T-cell (primary cell): Measurements from ENCODE around the gene FGGY. TPM values are rescaled to one million over a fixed set of nuclear protein-coding genes. Genes with fewer than 3 reads are reported as not detected.

Experiments used
- ATAC-seq, 4 experiments: fragments of 200-7000 bp in 3 of 4; fragments of 150-1000 bp in 1 of 4; cut with Tn5 transposase; replicated peaks in 1 of 4; 1 replicate in 3 of 4; 2 replicates in 1 of 4; pipeline ENCODE4 v1.10.0; 2021; ENCODE audit warnings: moderate library complexity in 3 of 4, mild to moderate bottlenecking in 2 of 4, moderate number of reproducible peaks in 1 of 4
- CTCF ChIA-PET, 2 donors: fragments of 300-600 bp; sonication (Branson Sonifier 250); formaldehyde crosslinking; loops; one replicate each; lab custom pipeline; 2022; ENCODE audit warnings: antibody characterized with exemption in 2 of 2; lab: Charles Lee
- POLR2A ChIA-PET, 2 donors: fragments of 300-600 bp; sonication (Branson Sonifier 250); formaldehyde crosslinking; loops; one replicate each; lab custom pipeline; 2022; ENCODE audit warnings: antibody characterized with exemption in 2 of 2; lab: Charles Lee
- DNase-seq, 35 experiments: peaks; one replicate each; pipeline versions ENCODE4 v3.0.0 to v3.0.0-alpha.2; 2013 to 2023
- H3K27ac ChIP-seq: one replicate; pipeline ENCODE4 v1.5.1; 2013; ENCODE audit warnings: low read length
- H3K27me3 ChIP-seq, 2 experiments: replicated peaks in 1 of 2; 1 replicate in 1 of 2; 2 replicates in 1 of 2; pipeline versions ENCODE4 v1.6.1 to v1.7.0; 2013; ENCODE audit warnings: low read length in 1 of 2, mixed read lengths in 1 of 2; ENCODE audit not compliant: control insufficient read depth in 2 of 2, insufficient read depth in 2 of 2; ENCODE audit errors: extremely low read depth in 1 of 2
- H3K36me3 ChIP-seq, 2 donors: 1 replicate in 1 of 2; 2 replicates in 1 of 2; pipeline versions ENCODE4 v1.6.1 to v1.7.0; 2013; ENCODE audit warnings: low read length in 1 of 2; ENCODE audit not compliant: control insufficient read depth in 2 of 2, insufficient read depth in 1 of 2; ENCODE audit errors: extremely low read depth in 1 of 2
- H3K4me1 ChIP-seq, 2 experiments: 1 replicate in 1 of 2; 2 replicates in 1 of 2; pipeline versions ENCODE4 v1.6.1 to v1.7.0; 2013; ENCODE audit warnings: low read length in 2 of 2, mixed read lengths in 1 of 2; ENCODE audit not compliant: insufficient read depth in 2 of 2, control insufficient read depth in 1 of 2; ENCODE audit errors: extremely low read depth in 1 of 2
- H3K4me3 ChIP-seq, 2 donors: 1 replicate in 1 of 2; 2 replicates in 1 of 2; pipeline versions ENCODE4 v1.5.1 to v1.7.0; 2013; ENCODE audit warnings: mild to moderate bottlenecking in 2 of 2, low read length in 1 of 2, moderate library complexity in 1 of 2; ENCODE audit not compliant: control insufficient read depth in 1 of 2; ENCODE audit errors: extremely low read depth in 1 of 2
- H3K9me3 ChIP-seq: 2 replicates; pipeline ENCODE4 v1.7.0; 2013
- H3K27ac Mint-ChIP-seq, 2 donors: one replicate each; pipeline ENCODE4 v1.8.0; 2020 to 2021; ENCODE audit warnings: mild to moderate bottlenecking in 2 of 2, mixed read lengths in 2 of 2
- H3K27me3 Mint-ChIP-seq, 2 donors: one replicate each; pipeline ENCODE4 v1.8.0; 2021 to 2022; ENCODE audit warnings: mixed read lengths in 2 of 2
- H3K36me3 Mint-ChIP-seq: one replicate; pipeline ENCODE4 v1.8.0; 2021; ENCODE audit warnings: mixed read lengths
- H3K4me1 Mint-ChIP-seq, 3 donors: one replicate each; pipeline ENCODE4 v1.8.0; 2020 to 2022; ENCODE audit warnings: mixed read lengths in 3 of 3, mild to moderate bottlenecking in 1 of 3
- H3K4me3 Mint-ChIP-seq, 3 donors: one replicate each; pipeline ENCODE4 v1.8.0; 2020 to 2022; ENCODE audit warnings: mild to moderate bottlenecking in 3 of 3, mixed read lengths in 3 of 3, moderate library complexity in 3 of 3
- H3K9me3 Mint-ChIP-seq, 3 donors: one replicate each; pipeline ENCODE4 v1.8.0; 2020 to 2022; ENCODE audit warnings: mixed read lengths in 3 of 3
- WGBS: methylation state at CpG from one replicate; pipeline ENCODE4 v1.1.5; 2013; ENCODE audit warnings: missing lambda C conversion rate; ENCODE audit not compliant: insufficient coverage; 5-methylcytosine and 5-hydroxymethylcytosine counted together
- total RNA-seq, 35 experiments: library from RNA in 6 of 35; stranded (reverse) in 6 of 35; fragments of 120-200 nt in 1 of 35; gene quantifications; one replicate each; pipeline versions ENCODE4 v1.2.1 to v1.2.4 and lab custom pipeline; 2013 to 2026

Gene FGGY
- total RNA-seq, 5 donors from 2014 or later (not counting 1 experiment from before 2014, with no cell fraction given): 7.8 to 21.7 (median 12.6) TPM

DNA sequence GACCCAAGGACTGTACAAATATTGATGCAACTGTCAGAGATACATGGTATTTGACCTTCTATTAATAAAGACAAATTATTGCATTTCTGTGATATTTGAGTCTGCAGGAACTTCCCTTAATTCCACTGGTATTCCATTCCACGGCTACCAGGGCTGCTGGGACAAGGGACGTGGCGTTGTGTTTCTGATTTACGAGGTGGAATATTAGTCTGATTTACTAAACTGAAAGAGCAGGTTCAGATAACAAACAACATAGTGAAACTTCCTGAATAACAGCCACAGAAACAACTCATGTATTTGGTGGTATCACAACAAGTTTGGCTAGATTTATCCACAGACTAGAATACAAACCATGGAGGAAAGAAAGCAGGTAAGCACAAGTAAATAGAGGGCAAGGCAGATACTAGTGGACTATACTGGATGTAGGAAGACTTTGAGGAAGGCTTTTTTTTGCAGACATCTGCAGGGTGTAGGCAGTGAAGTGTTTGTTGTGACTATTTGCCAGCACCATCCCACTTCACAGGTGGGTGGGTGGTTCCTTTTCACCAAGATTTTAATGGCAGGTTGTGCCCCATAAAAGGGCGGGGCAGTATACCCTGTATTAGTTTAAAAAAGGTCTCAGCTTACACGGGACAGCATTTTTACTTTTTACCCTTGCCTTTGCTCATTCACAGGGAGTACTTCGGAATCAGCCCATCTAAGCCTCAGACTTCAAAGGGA, 100.4 kb downstream of the FGGY start:
- CTCF ChIA-PET: no interaction called here
- Mint-ChIP-seq H3K4me1 (peaks cover 0 to 9% (median 6%) of the 10 kb centered on the region in 3 donors), H3K36me3 (peaks cover 2% of the 10 kb centered on the region), H3K27ac (no peak overlapping the region), H3K4me3 (no peak overlapping the region), H3K9me3 (no peaks in the 10 kb centered on the region), H3K27me3 (no peaks in the 10 kb centered on the region)
- H3K9me3 ChIP-seq: no peaks in the 10 kb centered on the region
- POLR2A ChIA-PET: no interaction called here
- H3K4me1 ChIP-seq: peaks cover 0 to 2% of the 10 kb centered on the region in 2 experiments
- 63% methylated on average over 3 of the region's 7 CpGs for WGBS
- ATAC-seq (no peak), DNase-seq (no peak)
- no peaks in the 10 kb centered on the region for H3K27me3 ChIP-seq
- H3K27ac ChIP-seq: no peak overlapping the region
- H3K4me3 ChIP-seq: no peak overlapping the region
- no peaks in the 10 kb centered on the region for H3K36me3 ChIP-seq

DNA sequence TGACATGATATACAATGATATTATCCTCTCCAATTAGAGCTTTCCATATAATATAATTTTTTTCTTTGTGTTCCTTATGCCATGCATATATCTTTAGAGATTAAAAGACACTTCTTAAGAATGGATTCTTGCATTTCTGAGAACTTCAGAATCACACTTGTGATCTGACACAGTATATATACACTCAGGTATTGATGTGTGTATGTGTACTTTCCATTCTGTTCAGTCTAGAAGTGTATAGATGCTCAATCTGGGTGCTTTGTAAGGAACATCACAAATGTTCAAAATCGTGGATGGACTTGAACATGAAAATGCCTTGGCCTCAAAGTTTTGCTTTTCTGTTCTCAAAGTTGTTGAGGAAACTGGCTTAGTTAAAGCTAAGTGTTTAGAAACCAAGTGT, 102.7 kb downstream of the FGGY start:
- no peak overlapping the region for H3K4me3 ChIP-seq
- 40% methylated on average over 1 of the region's 1 CpG for WGBS
- H3K27me3 Mint-ChIP-seq: no peaks in the 10 kb centered on the region
- no peak overlapping the region for H3K27ac Mint-ChIP-seq
- DNase-seq: no peak
- no peaks in the 10 kb centered on the region for H3K27me3 ChIP-seq
- no peaks in the 10 kb centered on the region for H3K9me3 Mint-ChIP-seq
- no peak overlapping the region for H3K27ac ChIP-seq
- no peaks in the 10 kb centered on the region for H3K9me3 ChIP-seq
- no peak for ATAC-seq
- H3K36me3 ChIP-seq: no peaks in the 10 kb centered on the region
- H3K4me1 Mint-ChIP-seq: peaks cover 0 to 6% (median 4%) of the 10 kb centered on the region in 3 donors
- ChIA-PET CTCF (no interaction called here), POLR2A (no interaction called here)
- no peak overlapping the region for H3K4me3 Mint-ChIP-seq
- peaks cover 0 to 2% of the 10 kb centered on the region in 2 experiments for H3K4me1 ChIP-seq
- H3K36me3 Mint-ChIP-seq: peaks cover 2% of the 10 kb centered on the region

DNA sequence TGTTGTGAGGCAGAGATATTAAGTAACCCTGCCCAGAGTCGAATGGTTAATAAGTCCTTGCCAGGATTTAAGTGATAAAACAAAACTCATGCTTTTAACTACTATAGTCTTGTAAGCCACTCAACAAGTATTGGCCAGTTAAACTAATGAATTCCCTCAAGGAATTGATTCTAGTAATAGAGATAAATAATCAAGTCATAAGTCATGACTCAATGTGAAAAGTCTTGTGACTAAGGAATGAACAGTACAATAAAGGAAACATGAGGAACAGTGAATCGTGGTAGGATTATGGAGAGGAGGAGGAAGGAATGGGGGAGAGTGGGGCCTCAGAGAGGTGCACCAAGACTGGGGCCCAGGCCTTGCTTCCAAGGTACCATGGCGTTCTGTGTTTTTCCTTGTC, 104.7 kb downstream of the FGGY start:
- Histone ChIP-seq H3K9me3 (no peaks in the 10 kb centered on the region), H3K4me1 (no peaks in the 10 kb centered on the region), H3K27ac (no peak overlapping the region), H3K4me3 (no peak overlapping the region), H3K36me3 (no peaks in the 10 kb centered on the region), H3K27me3 (no peaks in the 10 kb centered on the region)
- Mint-ChIP-seq H3K27me3 (no peaks in the 10 kb centered on the region), H3K4me3 (no peak overlapping the region), H3K36me3 (peaks cover 2% of the 10 kb centered on the region), H3K9me3 (no peaks in the 10 kb centered on the region), H3K4me1 (no peaks in the 10 kb centered on the region), H3K27ac (no peak overlapping the region)
- 100% methylated on average over 1 of the region's 3 CpGs for WGBS
- ATAC-seq: no peak
- ChIA-PET CTCF (no interaction called here), POLR2A (interaction anchor here in 1 of 2 donors (0.6 kb wide), 1 partner anchor 14 kb away, joined by 3 read pairs; no protein-coding TSS in a partner anchor)
- DNase-seq: no peak

DNA sequence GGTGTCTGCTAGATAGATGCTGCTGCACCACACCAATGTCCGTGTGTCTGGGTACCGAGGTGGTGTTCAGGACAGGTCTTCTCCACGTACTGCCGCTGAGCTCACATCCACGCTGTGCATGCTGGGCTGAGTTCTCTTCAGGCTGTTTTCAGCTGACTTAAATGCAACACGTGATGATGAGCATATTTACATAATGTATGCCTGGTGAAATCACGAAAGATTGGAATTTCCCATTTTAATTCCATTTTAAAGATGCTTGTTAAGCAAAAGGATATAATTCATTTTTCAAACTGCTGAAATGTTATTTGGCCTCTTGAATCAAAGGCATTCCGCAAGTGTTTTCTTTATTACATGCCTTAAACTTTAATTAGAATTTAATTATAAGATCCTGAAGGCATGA, 107.9 kb downstream of the FGGY start:
- Mint-ChIP-seq H3K36me3 (peaks cover 2% of the 10 kb centered on the region), H3K9me3 (no peaks in the 10 kb centered on the region), H3K4me1 (no peaks in the 10 kb centered on the region), H3K27ac (no peak overlapping the region), H3K4me3 (no peak overlapping the region), H3K27me3 (no peaks in the 10 kb centered on the region)
- CTCF ChIA-PET: no interaction called here
- no peaks in the 10 kb centered on the region for H3K9me3 ChIP-seq
- H3K27me3 ChIP-seq: no peaks in the 10 kb centered on the region
- WGBS: no CpG with 5 or more reads among the region's 8 CpGs
- H3K4me3 ChIP-seq: no peak overlapping the region
- H3K27ac ChIP-seq: no peak overlapping the region
- DNase-seq: no peak
- no peak for ATAC-seq
- no peaks in the 10 kb centered on the region for H3K4me1 ChIP-seq
- POLR2A ChIA-PET: no interaction called here
- H3K36me3 ChIP-seq: no peaks in the 10 kb centered on the region

DNA sequence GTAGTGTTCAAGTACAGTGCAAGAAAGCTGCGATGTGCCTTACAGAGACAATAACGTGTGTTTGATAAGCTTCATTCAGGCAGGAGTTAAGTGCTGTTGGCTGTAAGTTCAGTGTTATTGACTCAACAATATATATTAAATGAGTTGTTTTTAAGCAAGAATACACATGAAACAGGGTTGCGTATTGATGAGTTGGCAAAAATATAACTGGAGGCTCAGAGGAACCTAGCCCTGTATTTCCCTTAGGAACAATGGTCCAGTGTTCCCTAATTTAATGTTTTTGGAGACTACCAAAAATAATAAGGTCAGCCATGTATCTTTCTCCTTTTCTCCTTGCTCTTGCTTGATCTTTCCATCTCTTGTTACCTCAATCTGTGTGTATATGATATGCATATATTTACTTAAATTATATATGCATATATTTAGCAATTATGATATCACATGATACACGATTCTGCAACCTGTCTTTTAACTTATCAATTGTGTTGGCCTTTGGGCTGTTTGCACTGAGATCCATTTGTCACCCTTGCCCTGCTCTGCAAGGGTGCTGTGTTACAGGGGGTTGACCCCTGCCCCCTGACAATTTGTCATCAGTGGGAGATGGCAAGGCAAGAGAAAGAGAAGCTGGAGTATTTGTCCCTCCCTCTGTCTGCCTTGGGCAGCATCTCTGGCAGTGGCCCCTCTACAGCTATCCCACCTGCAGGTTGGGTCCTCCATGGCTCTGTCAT, 109.7 kb downstream of the FGGY start:
- CTCF ChIA-PET: interaction anchor here in 1 of 2 donors (0.7 kb wide), 1 partner anchor 13 kb away, joined by 3 read pairs; no protein-coding TSS in a partner anchor
- H3K27me3 Mint-ChIP-seq: no peaks in the 10 kb centered on the region
- no CpG with 5 or more reads among the region's 4 CpGs for WGBS
- H3K36me3 Mint-ChIP-seq: peaks cover under 1% of the 10 kb centered on the region
- H3K4me3 Mint-ChIP-seq: no peak overlapping the region
- H3K27ac Mint-ChIP-seq: no peak overlapping the region
- H3K4me3 ChIP-seq: no peak overlapping the region
- DNase-seq: no peak
- H3K36me3 ChIP-seq: no peaks in the 10 kb centered on the region
- POLR2A ChIA-PET: no interaction called here
- no peaks in the 10 kb centered on the region for H3K9me3 Mint-ChIP-seq
- no peaks in the 10 kb centered on the region for H3K27me3 ChIP-seq
- H3K4me1 ChIP-seq: no peaks in the 10 kb centered on the region
- no peak overlapping the region for H3K27ac ChIP-seq
- no peaks in the 10 kb centered on the region for H3K4me1 Mint-ChIP-seq
- no peak for ATAC-seq
- no peaks in the 10 kb centered on the region for H3K9me3 ChIP-seq

DNA sequence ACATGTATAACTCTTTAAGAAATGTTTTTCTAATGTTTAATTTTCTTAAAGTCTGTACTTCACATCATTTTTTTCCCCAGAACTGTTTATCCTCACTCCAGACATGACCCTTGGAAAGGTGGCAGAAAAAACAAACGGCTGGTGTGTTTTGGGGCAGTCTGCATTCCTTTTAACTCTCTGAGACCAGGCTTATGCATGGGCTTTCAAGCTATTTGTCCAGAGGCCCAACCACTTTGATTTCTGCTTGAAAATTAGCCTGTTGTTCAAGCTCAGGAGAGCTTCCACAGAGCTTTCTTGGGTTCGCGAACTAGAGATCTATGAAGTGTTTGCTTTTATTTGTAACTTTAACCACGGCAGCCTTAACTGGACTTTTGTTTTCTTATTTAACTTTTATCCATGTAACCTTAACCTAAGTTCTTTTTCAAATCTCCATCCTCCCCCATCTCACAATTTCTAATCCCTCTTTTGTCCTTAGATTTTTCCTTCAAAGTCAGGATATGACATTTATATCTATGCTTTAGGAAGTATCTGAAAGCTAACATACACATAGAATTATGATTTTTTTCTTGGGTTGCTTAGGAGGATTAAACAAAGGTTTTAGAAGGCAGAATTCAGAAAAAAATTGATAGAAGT, 111.8 kb downstream of the FGGY start:
- WGBS: 100% methylated on average over 1 of the region's 4 CpGs
- H3K4me1 ChIP-seq: no peaks in the 10 kb centered on the region
- H3K4me3 ChIP-seq: no peak overlapping the region
- POLR2A ChIA-PET: no interaction called here
- no peak overlapping the region for H3K27ac ChIP-seq
- Mint-ChIP-seq H3K4me1 (no peaks in the 10 kb centered on the region), H3K9me3 (no peaks in the 10 kb centered on the region), H3K36me3 (no peaks in the 10 kb centered on the region), H3K27ac (no peak overlapping the region), H3K4me3 (no peak overlapping the region), H3K27me3 (no peaks in the 10 kb centered on the region)
- CTCF ChIA-PET: no interaction called here
- H3K36me3 ChIP-seq: no peaks in the 10 kb centered on the region
- DNase-seq (no peak), ATAC-seq (no peak)
- no peaks in the 10 kb centered on the region for H3K27me3 ChIP-seq
- no peaks in the 10 kb centered on the region for H3K9me3 ChIP-seq
